ENCODE data around the gene MAOB.
"Not testable (repeated sequence)": the region's sequence is repeated elsewhere in the genome, so short reads cannot be mapped to it uniquely, and the experiment has no call there.

Gene MAOB

DNA sequence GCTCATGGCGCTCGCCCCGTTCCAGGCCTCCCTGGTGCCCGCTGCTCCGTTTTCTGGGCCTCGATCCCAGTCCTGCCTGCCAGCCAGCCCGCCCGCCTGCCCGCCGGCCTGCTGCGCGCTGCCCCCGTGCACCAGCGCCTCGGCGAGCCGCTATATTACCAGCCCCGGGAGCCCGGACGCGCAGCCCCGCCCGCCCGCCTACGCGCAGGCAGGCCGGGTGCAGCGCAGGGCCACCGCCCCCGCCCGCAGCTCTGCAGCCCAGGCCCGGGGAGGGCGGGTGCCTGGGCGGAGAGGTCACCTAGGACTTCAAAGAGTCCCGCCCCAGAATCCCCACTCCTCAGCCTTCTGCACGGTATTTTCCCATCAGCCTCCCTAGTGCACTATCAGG lies at the start of gene MAOB:
Gene MAOB (minus strand): TSS at position 157 of the 388 bp plus-strand sequence. CDS start 151 bp downstream, at position 6.
- FAIRE-seq (no peak), DNase-seq (ENCODE audit: insufficient read length, low spot score) (no peak)

DNA sequence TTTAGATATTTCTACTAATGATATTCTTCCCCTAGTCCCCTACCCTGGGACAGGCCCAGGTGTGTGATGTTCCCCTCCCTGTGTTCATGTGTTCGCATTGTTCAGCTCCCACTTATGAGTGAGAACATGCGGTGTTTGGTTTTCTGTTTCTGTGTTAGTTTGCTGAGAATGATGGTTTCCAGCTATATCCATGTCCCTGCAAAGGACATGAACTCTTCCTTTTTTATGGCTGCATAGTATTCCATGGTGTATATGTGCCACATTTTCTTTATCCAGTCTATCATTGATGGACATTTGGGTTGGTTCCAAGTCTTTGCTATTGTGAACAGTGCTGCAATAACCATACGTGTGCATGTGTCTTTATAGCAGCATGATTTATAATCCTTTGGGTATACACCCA lies 39.8 kb upstream of the MAOB start:
- not testable (repeated sequence) for FAIRE-seq; DNase-seq (ENCODE audit: insufficient read length, low spot score)

DNA sequence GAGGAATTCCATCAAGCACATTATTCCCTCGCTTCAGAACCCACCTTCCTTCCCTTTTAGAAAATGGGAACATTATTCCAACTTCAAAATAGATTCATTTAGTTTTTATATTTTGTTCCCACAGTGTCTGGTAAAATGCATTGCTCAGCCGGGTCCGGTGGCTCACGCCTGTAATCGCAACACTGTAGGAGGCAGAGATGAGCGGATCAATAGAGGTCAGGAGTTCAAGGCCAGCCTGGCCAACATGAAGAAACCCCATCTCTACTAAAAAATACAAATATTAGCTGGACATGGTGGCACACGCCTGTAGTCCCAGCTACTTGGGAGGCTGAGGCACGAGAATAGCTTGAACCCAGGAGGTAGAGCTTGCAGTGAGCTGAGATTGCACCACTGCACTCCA lies 28.5 kb upstream of the MAOB start:
- FAIRE-seq; DNase-seq (ENCODE audit: insufficient read length, low spot score): not testable (repeated sequence)

DNA sequence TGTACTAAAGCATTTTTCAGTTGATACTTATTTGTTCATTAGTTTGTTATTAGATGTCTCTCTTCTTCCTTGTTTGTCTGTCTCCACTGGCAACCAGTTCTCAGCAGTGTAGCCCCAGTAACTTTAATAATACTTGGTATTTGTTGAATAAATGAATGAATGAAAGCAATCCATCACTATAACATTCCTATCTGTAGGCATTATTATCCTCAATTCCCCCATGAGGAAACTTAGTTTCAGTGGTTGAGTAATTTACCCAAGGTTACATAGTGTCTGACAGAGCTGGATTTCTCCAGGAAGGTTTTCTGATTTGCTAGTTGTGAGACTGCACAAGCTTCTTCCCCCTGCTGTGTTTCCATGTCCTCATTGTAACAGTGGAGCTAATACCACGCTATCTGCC lies 27.8 kb upstream of the MAOB start:
- FAIRE-seq (no peak), DNase-seq (ENCODE audit: insufficient read length, low spot score) (no peak)

DNA sequence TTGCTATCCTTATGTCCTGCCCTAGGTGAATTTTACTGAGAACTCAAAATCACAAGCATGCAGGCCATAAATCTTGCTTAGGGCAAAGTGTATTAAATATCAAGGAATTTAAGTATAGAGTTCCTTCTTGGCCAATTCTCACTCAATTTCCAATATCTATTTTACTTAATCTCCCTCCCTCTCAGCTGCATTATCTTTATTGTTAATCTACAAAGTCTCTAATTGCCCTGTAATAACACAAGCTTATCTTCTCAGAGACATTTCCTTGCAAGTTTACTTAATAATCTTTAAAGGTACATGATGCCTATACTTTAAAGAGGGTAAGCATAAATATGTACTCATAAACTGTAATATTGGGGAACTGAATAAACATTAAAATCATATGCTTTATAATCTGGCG lies 26.9 kb upstream of the MAOB start:
- FAIRE-seq: no peak
- no peak for DNase-seq (ENCODE audit: insufficient read length, low spot score)

DNA sequence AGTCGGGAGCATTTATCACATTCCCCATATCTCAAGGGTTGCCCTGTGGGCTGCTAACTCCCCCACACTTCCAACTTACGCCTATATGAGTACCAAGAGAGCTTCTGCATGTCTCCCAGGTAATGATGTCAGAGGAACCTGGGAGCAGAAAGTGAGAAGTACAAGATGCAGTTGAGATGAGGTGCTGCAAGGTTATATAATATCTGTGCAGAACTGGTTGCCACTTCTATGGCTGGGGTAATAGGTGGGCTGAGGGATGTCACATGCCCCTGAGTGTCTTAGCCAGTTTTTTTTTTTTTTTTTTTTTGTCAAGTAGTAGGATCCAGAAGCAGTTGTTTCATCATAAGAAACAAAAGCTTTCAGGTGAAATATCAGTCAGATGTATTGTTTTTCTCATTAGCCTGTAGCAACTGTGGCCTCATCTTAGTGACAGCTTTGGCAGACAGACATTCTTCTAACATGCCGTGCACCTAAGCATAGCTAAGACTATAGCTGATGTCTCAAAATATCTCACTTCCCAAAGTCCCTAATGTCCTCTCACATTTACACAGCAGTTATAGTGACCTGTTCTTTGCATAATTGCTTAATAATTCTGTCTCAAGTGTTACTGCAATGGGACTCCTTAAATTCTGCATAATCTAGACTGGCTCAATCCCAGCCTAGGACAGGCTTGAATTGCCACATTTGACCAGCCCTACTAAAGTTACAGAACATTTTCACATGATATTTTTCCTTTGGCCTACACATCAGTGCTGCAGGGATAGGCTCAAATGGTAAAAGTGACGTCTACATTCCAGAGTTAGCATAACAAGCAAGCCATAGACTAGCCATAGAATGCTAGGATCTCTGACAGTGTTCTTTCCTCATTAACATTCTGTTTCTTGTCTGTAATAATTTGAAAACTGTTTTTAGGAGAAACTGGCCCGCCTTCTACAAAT lies 17.9 kb upstream of the MAOB start:
- no peak for DNase-seq (ENCODE audit: insufficient read length, low spot score)
- FAIRE-seq: no peak

DNA sequence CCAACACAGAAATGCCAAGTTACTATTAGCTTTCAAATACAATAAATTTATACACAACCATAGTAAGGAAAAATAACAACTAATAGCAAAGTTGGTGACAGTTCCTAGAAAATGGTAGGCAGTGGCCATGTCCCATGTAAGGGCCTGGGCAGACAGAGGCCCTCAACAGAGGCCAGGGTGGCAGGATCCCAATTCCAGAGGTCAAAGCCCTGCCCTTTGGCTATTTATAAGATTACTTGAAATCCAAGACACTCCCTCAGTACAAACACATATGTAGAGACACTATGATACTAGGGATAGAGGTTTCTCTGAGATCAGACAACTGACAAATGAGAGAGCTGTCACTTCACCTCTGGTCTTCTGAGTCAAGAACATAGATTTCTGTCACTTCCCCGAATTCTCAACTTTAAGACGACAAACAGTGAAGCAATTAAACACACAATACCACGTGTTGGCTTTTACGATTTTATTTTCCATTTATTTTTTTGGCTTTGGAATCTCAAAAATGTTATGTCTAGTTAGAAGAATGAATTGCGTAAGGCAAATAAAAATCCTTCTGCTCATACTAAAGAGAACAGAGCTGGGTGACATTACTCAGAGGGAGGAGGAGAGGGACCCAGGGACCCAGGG lies 16.3 kb upstream of the MAOB start:
- FAIRE-seq: no peak
- no peak for DNase-seq (ENCODE audit: insufficient read length, low spot score)

DNA sequence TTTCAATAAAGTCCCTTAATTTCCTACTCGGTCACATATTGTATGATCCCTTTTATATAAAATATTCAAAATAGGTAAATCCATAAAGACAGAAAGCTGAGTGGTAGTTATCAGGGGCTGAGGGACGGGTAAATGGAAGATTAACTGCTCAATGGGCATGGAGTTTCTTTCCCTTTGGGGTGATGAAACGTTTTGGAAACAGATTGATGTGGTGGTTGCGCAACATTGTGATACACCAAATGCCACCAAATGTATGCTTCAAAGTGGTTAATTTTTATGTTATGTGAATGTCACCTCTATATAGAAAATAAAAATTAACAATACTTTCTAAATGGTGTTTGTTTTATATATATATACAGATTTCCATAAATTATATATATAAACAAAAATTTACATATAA lies 15.0 kb upstream of the MAOB start:
- FAIRE-seq: no peak
- no peak for DNase-seq (ENCODE audit: insufficient read length, low spot score)

DNA sequence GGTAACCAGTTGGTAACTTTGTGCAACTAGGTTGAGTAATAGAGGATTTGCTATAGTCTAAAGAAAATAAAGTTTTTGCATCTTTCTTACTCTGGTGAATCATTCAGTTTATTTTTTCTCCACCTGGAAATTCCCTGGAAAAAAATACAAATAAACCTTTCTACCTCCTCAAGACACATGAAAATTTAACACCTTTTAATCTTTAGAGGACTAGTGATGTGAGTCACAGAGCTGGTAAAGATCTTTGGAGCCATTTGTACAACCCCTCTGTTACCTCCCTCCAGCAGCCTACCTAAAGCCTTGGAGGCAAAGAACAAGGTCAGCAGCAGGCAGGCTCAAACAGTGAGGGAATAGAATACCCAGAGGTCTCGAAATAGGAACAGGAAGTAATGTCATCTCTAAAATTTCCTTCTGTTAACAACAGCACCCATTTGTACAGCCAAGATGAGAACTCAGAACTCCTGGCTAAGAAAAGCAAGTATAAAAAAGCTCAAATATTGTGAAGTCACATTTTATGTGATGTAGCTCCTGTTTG lies 10.2 kb upstream of the MAOB start:
- DNase-seq (ENCODE audit: insufficient read length, low spot score): no peak
- no peak for FAIRE-seq

DNA sequence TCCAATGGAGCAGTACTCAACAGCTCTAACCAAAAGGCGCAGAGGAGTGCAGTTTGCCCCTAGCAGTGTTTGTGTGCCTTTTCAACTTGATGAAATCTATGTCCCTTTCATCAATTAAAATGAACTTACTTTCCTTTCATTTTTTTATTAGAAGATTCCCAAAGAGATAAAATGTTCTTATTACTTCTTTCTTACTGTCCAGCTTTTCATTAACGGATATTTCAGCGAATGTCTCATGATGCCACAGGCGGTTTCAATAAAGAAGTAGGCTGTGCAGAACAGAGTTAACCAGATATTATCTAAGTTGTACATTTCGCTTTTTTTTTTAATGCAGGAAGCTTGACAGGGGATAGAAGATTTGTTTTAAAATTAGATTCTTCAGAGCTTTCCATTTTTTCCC lies 3.4 kb upstream of the MAOB start:
- FAIRE-seq (no peak), DNase-seq (ENCODE audit: insufficient read length, low spot score) (no peak)

DNA sequence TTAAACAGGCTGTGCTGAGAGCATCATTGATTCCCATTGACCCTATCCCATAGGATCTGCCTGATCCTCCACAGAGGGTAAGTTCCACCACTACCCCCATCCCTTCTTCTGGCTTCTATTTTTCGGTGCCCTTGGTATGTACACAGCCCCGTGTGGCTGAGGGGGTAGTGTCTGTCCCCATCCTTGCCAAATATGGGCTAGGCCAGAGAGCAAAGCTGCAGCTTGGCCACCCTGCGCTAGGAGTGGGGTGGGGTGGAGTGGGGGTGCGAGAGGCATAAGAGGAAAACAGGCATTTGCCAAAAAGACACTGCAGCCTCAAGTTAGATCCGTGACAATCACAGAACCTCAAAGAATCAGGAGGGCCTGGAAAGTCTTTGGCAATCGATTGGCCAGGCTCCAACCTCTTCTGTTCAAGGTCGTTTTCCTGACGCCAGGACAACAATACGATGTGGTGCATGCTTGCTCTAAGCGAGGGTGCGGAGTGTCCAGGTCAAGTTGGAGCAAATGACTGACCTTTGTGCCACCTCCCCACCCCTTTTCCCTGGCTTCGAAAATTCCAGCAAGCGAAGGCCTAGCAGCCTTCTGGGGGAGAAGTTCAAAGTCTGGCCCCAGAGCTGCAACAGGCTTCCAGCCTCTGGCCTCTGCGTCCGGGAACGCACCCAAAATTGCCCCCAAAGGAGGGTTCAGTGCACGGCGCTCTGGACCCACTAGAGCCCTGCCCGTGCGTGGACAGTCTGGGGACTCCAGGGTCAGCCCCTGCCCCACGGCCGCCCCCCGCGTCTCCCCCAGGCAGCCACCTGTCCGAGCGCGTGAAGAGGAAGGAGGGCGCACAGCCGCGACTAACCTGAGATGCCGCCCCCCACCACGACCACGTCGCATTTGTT lies 598 bp downstream of the MAOB start:
- DNase-seq (ENCODE audit: insufficient read length, low spot score): no peak
- no peak for FAIRE-seq

DNA sequence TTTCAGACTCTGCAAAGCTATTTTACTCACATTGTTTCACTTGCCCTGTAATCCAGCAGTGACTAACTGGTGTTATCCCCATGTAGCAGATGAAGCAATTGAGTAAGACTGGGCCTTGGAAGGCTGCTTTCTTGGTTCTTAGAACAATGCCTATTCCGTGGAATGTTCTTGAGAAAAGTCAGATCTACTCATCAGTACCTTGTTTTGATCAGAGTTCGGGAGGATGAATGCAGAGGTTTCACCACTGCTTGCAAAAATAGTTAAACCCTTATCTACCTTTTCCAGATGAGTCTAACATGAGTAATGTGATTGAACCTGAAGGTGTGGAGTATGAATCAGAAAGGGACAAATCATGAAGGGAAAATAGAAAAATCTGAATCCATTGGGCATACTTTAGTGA lies 1.8 kb downstream of the MAOB start:
- no peak for FAIRE-seq
- DNase-seq (ENCODE audit: insufficient read length, low spot score): no peak

DNA sequence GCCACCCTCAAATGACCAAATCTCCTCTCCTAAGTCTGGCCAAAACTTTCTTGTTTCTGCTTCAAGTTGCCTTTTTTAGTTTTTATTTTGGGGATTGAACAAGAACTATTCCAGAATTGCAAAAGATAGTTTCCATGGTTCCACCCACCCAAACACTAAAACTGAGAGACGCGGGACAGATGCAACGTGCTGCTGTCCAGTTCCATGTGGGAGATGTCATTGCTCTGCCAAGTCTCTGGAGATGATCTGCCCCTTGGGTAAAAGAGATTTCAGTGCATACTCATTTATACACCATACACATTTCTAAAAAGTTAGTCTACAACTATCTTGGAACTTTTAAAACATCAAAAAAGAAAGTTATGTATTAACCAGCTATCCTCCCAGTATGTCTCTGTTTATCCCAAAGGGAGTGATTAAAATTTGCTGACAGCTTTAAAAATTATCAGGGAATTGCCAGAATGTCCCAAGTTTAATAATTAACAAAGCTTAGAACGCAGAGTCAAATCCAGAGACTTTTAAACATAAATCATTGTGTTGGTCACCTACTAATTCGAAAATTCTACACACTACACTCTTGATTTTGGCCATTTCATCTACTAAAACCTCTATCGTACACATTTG lies 3.2 kb downstream of the MAOB start:
- DNase-seq (ENCODE audit: insufficient read length, low spot score) (no peak), FAIRE-seq (no peak)

DNA sequence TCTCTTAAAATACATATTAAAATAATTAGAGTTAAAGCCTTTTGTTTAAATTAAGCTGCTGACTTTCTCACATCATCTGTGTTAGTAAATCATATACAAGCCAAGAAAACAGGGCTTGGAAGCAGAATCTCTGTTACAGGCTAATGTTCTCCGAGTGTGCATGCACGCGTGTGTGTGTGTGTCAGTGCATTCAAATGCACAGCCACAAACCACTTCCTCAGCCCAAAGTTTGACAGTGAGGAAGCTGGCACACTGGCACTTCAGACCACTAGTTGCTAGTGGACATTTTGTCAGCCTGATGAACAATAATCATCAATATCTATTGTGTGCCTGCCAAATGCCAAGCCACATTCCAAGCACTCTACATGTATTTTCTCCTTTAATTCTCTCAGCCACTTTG lies 5.6 kb downstream of the MAOB start:
- DNase-seq (ENCODE audit: insufficient read length, low spot score) (no peak), FAIRE-seq (no peak)

DNA sequence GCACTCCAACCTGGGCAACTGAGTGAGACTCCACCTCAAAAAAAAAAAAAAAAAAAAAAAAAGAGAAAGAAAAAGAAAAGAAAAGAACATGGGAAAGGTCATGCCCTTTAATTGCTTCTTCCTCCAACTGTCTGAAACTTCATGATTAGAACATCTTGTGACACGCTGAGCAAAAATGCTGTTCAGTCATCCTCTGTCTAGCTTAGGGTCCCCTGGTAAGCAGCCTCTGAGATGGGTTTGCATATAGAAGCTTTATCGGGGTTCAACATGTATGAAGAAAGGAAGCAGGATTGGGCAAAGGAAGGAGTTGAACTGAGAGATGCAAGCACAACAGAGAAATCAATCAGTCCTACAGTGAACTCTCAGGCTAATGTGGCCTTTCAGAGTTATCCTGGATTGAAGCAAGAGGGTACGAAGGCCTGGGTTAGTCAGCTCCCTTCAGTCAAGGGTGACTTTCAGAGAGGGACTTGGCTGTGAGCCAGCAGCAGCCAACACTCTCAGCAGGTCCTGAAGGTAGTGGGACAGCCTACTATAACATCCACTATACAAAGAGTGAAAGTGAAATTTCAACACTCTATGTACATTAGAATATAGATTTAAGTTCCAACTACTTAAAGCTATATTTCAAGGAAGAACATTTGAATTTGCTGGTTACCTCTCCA lies 11.4 kb downstream of the MAOB start:
- no peak for FAIRE-seq

DNA sequence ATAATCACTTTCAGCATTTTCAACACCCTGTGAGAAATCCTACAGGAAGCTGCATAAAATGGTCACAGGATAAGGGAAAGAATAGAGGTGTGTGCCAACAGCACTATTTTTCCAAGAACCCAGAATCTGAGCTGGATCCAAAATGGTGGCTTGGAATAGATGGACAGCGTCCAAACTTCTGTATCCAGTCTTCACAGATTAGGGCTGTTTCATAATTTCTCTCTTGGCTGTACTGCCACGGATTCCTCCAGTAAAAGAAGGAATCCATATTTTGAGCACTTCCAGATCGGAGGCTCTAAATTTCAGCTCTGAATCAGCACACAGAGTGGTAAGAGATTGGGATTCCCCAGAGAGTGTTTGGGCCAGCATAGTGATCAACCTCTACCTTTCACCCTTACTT lies 12.2 kb downstream of the MAOB start:
- DNase-seq (ENCODE audit: insufficient read length, low spot score) (no peak), FAIRE-seq (no peak)

More for the DNA sequence above, 11.4 kb downstream of the MAOB start:
- DNase-seq (ENCODE audit: insufficient read length, low spot score): no peak

DNA sequence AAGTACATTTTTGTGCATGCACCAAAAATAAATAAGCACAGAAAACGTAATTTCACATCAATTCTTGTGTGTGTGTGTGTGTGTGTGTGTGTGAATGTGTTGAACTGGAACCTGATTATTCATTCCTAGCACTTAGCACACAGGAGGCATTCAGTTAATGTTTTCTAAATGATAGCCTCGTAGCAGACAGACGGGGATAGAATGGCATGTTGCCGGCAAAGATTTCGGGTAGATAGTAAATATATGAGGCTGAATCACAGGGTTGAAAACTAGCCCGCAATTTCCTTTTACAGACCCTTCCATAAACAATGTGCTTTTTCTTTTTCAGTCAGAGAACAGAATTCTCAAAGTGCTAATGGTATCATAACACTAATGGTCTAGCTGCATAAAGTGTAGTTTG lies 13.5 kb downstream of the MAOB start:
- DNase-seq (ENCODE audit: insufficient read length, low spot score) (no peak), FAIRE-seq (no peak)

DNA sequence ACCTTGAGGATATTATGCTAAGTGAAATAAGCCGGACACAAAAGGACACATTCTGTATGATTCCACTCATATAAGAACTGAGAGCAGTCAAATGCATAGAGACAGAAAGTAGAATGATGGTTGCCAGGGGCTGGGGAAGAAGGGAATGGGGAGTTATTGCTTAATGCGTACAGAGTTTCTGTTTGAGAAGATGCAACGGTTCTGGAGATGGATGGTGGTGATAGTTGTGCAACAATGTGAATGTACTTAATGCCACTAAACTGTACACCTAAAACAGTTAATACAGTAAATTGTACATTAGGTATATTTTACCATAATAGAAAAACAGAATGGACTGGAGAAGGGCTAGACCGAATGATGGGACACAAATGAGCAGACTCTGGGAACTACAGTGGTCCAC lies 15.8 kb downstream of the MAOB start:
- FAIRE-seq (no peak), DNase-seq (ENCODE audit: insufficient read length, low spot score) (no peak)

DNA sequence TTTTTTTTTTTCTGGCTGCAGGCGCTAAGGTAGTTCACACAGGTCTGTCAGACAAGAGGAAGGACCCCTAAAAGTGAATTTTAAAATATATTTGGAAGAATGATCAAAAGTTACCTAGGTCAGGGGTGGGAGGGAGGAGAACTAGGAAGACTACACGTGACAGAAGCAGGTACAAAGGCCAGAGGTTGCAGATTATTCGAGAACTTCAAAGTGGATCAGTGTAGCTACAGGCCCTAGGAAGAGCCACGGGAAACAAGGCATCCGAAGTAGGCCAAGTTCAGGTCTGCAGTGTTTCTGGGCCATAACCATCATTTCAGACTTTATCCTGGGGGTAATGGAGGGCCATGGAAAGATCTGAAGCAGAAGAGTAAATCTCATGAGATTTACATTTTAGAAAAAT lies 16.5 kb downstream of the MAOB start:
- FAIRE-seq (no peak), DNase-seq (ENCODE audit: insufficient read length, low spot score) (no peak)

DNA sequence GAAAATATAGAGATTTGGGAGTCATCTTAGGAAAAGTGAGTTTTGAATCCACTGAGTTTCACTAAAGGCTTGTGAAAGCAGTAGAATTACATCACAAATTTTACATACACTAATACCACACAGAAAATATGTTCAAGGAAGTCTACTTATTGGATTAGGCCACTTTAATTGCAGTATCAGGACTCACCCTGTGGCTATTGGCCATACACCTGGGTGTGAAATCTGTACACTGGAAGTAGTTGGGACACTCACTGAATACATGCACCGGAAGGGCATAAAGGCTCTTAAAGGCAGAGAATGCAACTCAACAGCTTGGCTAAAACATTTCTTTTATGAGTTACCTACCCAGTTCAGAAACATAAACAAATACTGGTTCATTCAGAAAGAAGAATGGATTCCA lies 19.8 kb downstream of the MAOB start:
- FAIRE-seq: no peak

More for the DNA sequence above, 19.8 kb downstream of the MAOB start:
- DNase-seq (ENCODE audit: insufficient read length, low spot score): no peak
